HCT116 (cell line): ENCODE results near the gene HSPA2. TPM values are rescaled to one million over a fixed set of nuclear protein-coding genes. Genes with fewer than 3 reads are reported as not detected.

Experiments
- ATAC-seq: fragments of 200-7000 bp; cut with Tn5 transposase; 2 replicates; pipeline ENCODE4 v1.9.1; 2020; ENCODE audit warnings: mild to moderate bottlenecking, moderate library complexity
- BruUV-seq: library from RNA; stranded (reverse); fragments of 400-500 nt; replicated peaks from 2 replicates; lab custom pipeline; 2021; lab: Mats Ljungman, UMichigan
- CTCF ChIA-PET: fragments of 300-600 bp; sonication (Branson Sonifier 250); formaldehyde crosslinking; loops from one replicate; lab custom pipeline; 2021; ENCODE audit warnings: antibody characterized with exemption; lab: Charles Lee
- POLR2A ChIA-PET: fragments of 300-600, 350-600 bp; sonication (Branson Sonifier 250); formaldehyde crosslinking; loops from one replicate; lab custom pipeline; 2021; ENCODE audit warnings: antibody characterized with exemption; lab: Charles Lee
- RAD21 ChIA-PET, 2 experiments: fragments of 300-600 bp; sonication (Branson Sonifier 250); formaldehyde crosslinking; loops; one replicate each; lab custom pipeline; 2023; ENCODE audit warnings: low total read pairs in 2 of 2; ENCODE audit not compliant: uncharacterized antibody in 2 of 2, unreplicated experiment in 2 of 2, low non-redundant PET in 1 of 2; lab: Charles Lee
- DNase-seq: peaks from one replicate; pipeline ENCODE4 v3.0.0-alpha.2; 2010; ENCODE audit warnings: low read depth, low spot score
- H2AFZ ChIP-seq: fragments of 200-600 bp; shearing (Covaris generic), sonication (generic); 2 replicates; pipeline ENCODE4 v1.6.1; 2017; ENCODE audit warnings: low read depth, mixed run types, mixed read lengths, antibody characterized with exemption, low read length; ENCODE audit not compliant: poor library complexity, severe bottlenecking
- H3K27ac ChIP-seq: 2 replicates; pipeline ENCODE4 v1.5.1; 2012; ENCODE audit warnings: low read depth, low read length
- H3K27me3 ChIP-seq: fragments of 200-600 bp; sonication (generic); 2 replicates; pipeline ENCODE4 v1.6.1; 2016; ENCODE audit warnings: mixed run types, low read length, mixed read lengths; ENCODE audit not compliant: insufficient read depth
- H3K36me3 ChIP-seq, 2 experiments: fragments of 200-500 bp in 1 of 2; fragments of 200-600 bp in 1 of 2; sonication (Bioruptor generic) in 1 of 2; sonication (generic) in 1 of 2; 2 replicates each; pipeline versions ENCODE4 v1.5.1 to v1.6.1; 2014 to 2016; ENCODE audit warnings: low read length in 2 of 2, inconsistent platforms in 1 of 2, mixed read lengths in 1 of 2, mixed run types in 1 of 2; ENCODE audit not compliant: insufficient read depth in 2 of 2, control insufficient read depth in 1 of 2
- H3K4me1 ChIP-seq, 2 experiments: fragments of 200-600 bp in 1 of 2; sonication (generic) in 1 of 2; 2 replicates each; pipeline versions ENCODE4 v1.5.1 to v1.6.1; 2012 to 2017; ENCODE audit warnings: low read length in 2 of 2, inconsistent platforms in 1 of 2, mild to moderate bottlenecking in 1 of 2, mixed read lengths in 1 of 2, mixed run types in 1 of 2, moderate library complexity in 1 of 2; ENCODE audit not compliant: insufficient read depth in 2 of 2, control insufficient read depth in 1 of 2
- H3K4me2 ChIP-seq: fragments of 200-600 bp; sonication (generic); 2 replicates; pipeline ENCODE4 v1.6.1; 2017; ENCODE audit warnings: mixed run types, low read length, mixed read lengths
- H3K4me3 ChIP-seq, 2 experiments: fragments of 200-600 bp in 1 of 2; sonication (generic) in 1 of 2; replicated peaks in 1 of 2; 2 replicates each; pipeline ENCODE4 v1.5.1; 2011 to 2016; ENCODE audit warnings: low read length in 2 of 2, control low read depth in 1 of 2, low read depth in 1 of 2, mild to moderate bottlenecking in 1 of 2, mixed read lengths in 1 of 2, mixed run types in 1 of 2
- H3K79me2 ChIP-seq: fragments of 200-600 bp; sonication (generic); 2 replicates; pipeline ENCODE4 v1.6.1; 2017; ENCODE audit warnings: mild to moderate bottlenecking, mixed run types, low read length, moderate library complexity, mixed read lengths; ENCODE audit not compliant: insufficient read depth
- H3K9ac ChIP-seq: fragments of 200-600 bp; sonication (generic); 2 replicates; pipeline ENCODE4 v1.6.1; 2016; ENCODE audit warnings: low read length, mixed read lengths
- H3K9me2 ChIP-seq: fragments of 200-600 bp; sonication (generic), shearing (Covaris generic); 2 replicates; pipeline ENCODE4 v1.6.1; 2017; ENCODE audit warnings: mixed run types, mild to moderate bottlenecking, moderate library complexity; ENCODE audit not compliant: insufficient read depth
- H3K9me3 ChIP-seq, 2 experiments: fragments of 200-500 bp in 1 of 2; fragments of 200-600 bp in 1 of 2; sonication (Bioruptor generic) in 1 of 2; sonication (generic) in 1 of 2; 2 replicates each; pipeline ENCODE4 v1.6.1; 2014 to 2017; ENCODE audit warnings: low read length in 2 of 2, mixed read lengths in 2 of 2, inconsistent platforms in 1 of 2, low read depth in 1 of 2, mild to moderate bottlenecking in 1 of 2, mixed run types in 1 of 2, moderate library complexity in 1 of 2; ENCODE audit not compliant: control insufficient read depth in 1 of 2, insufficient read depth in 1 of 2
- H4K20me1 ChIP-seq: fragments of 200-600 bp; sonication (generic), shearing (Covaris generic); 2 replicates; pipeline ENCODE4 v1.6.1; 2017; ENCODE audit warnings: mixed run types, mild to moderate bottlenecking, moderate library complexity; ENCODE audit not compliant: insufficient read depth
- ATF3 ChIP-seq: IDR thresholded peaks from 2 replicates; pipeline ENCODE4 v1.6.1; 2012
- CEBPB ChIP-seq: IDR thresholded peaks from 2 replicates; pipeline ENCODE4 v1.6.1; 2012; ENCODE audit warnings: low read depth
- EGR1 ChIP-seq: IDR thresholded peaks from 2 replicates; pipeline ENCODE4 v1.6.1; 2012; ENCODE audit warnings: low read depth
- FOSL1 ChIP-seq: IDR thresholded peaks from 2 replicates; pipeline ENCODE4 v1.6.1; 2012; ENCODE audit warnings: low read depth
- REST ChIP-seq: IDR thresholded peaks from 2 replicates; pipeline ENCODE4 v1.6.1; 2012; ENCODE audit warnings: low read depth
- SP1 ChIP-seq: IDR thresholded peaks from 2 replicates; pipeline ENCODE4 v1.6.1; 2012; ENCODE audit warnings: low read depth
- SRF ChIP-seq: IDR thresholded peaks from 2 replicates; pipeline ENCODE4 v1.6.1; 2012; ENCODE audit warnings: low read depth
- TCF7L2 ChIP-seq: IDR thresholded peaks from 2 replicates; pipeline ENCODE4 v1.7.0; 2011; ENCODE audit warnings: borderline replicate concordance, inconsistent platforms; ENCODE audit not compliant: insufficient read depth, insufficient read length; ENCODE audit errors: extremely low read depth
- ZNF274 ChIP-seq: fragments of 200-500 bp; sonication (Bioruptor generic); IDR thresholded peaks from 2 replicates; pipeline ENCODE4 v1.6.1; 2014; ENCODE audit warnings: mild to moderate bottlenecking, low read depth, low read length, inconsistent platforms
- intact Hi-C: fragments of 100-400 bp; cut with micrococcal nuclease; formaldehyde crosslinking; loops from 2 replicates; pipeline ENCODE4 v1.10.0; 2022
- total RNA-seq: library from RNA; stranded (reverse); gene quantifications from one replicate; pipeline ENCODE4 v1.2.1, GENCODE V29; 2021; ENCODE audit not compliant: unreplicated experiment

The HSPA2 gene
- total RNA-seq, 1 experiment from 2014 or later: 2.5 TPM

GRCh38 chr14:64496764-64497163, 43.8 kb upstream of the HSPA2 start:
- Histone ChIP-seq H2AFZ (no peak overlapping the region), H4K20me1 (no peaks in the 10 kb centered on the region), H3K4me2 (no peak overlapping the region), H3K27me3 (no peaks in the 10 kb centered on the region), H3K9ac (no peak overlapping the region), H3K36me3 (peaks cover 4 to 8% of the 10 kb centered on the region in 2 experiments; a peak in 3 of 4 replicates), H3K79me2 (peaks cover 43% of the 10 kb centered on the region), H3K4me3 (no peak overlapping the region)
- intact Hi-C loops: no loop called here
- no TSS peak for BruUV-seq
- ATAC-seq: no peak
- TF ChIP-seq ZNF274 (no peak), TCF7L2 (no peak), SRF (no peak), REST (no peak), FOSL1 (no peak), ATF3 (no peak), EGR1 (no peak), CEBPB (no peak), SP1 (no peak)
- TF ChIP-seq, all 23 proteins: peak for 0
- CTCF ChIA-PET: interaction anchor here (1.4 kb wide), 2 partner anchors 12 to 14 kb away, joined by 3 read pairs; no protein-coding TSS in a partner anchor
- Histone ChIP-seq H3K27ac (no peak overlapping the region), H3K9me3 (no peaks in the 10 kb centered on the region), H3K4me1 (peaks cover 15 to 20% of the 10 kb centered on the region in 2 experiments), H3K9me2 (no peaks in the 10 kb centered on the region)
- DNase-seq: no peak
- RAD21 ChIA-PET: no interaction called here
- POLR2A ChIA-PET: interaction anchor here (0.7 kb wide), 1 partner anchor 8 kb away, joined by 3 read pairs; the partner anchor contains the start of gene ZBTB1
